Stimulated activated CD8-positive, alpha-beta memory T cell treated with anti-CD3 and anti-CD28 coated beads, Interleukin-2, amount 100 ng/mL, for 48 hours (primary cell): Measurements from ENCODE around the gene CLEC9A.

Source experiments
- DNase-seq, 2 donors: peaks; one replicate each; pipeline ENCODE4 v3.0.0-alpha.2; 2020; ENCODE audit warnings: low read depth in 2 of 2

CLEC9A gene

DNA sequence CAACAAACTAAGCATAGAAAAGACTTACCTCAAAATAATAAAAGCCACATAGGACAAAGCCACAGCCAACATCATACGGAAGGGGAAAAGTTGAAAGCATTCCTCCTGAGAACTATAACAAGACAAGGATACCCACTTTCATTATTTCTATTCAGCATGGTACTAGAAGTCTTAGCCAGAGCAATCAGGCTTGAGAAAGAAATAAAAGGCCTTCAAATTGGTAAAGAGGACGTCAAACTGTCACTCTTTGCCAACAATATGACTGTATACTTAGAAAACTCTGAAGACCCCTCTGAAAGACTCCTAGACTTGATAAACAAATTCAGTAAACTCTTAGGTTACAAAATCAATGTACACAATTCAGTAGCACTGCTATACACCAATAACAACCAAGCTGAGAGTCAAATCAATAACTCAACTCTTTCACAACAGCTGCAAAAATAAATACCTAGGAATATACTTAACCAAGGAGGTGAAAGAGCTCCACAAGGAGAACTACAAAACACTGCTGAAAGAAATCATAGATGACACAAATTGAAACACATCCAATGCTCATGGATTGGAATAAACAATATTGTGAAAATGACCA, 79.9 kb downstream of the CLEC9A start:
- DNase-seq, result no peak

DNA sequence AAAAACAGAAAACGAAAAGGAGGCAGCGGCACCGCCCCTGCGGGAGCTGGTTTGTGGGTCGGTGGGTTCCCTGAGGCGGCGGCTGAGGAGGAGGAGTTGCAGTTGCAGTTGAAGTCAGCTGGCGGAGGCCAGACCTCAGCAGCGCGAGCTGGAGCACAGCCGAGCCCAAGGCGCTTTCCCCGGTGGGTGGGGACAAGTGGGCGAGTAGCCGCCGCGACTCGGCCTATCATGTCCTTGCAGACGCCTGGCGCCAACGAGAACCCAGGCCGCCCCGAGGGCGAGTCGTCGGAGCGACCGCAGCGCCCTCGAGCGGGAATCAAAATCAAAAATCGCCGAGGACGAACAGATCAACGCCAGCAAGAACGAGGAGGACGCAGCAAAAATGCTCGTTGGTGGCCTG, 81.0 kb downstream of the CLEC9A start:
- no peak for DNase-seq

DNA sequence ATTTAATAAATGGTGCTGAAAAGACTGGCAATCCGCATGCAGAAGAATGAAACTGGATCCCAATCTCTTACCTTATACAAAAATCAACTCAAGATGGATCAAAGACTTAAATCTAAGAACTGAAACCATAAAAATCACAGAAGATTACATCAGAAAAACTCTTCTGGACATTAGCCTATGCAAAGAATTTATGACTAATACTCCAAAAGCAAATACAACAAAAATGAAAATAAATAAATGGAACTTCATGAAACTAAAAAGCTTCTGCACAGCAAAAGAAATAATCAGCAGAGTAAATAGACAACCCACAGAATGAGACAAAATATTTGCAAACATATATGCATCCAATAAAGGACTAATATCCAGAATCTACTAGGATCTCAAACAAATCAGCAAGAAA, 82.6 kb downstream of the CLEC9A start:
- no peak for DNase-seq

DNA sequence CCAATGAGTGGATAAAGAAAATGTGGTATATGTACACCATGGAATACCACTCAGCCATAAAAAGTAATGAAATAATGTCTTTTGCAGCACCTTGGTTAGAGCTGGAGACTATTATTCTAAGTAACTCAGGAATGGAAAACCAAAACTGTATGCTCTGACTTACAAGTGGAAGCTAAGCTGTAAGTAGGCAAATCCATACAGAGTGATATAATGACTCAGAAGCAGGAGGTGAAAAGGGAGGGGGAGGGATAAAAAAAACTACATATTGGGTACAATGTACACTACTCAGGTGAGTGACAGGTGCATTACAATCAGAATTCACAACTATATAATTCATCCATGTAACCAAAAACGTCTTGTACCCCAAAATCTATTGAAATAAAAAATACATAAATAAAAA, 83.4 kb downstream of the CLEC9A start:
- DNase-seq, result no peak

DNA sequence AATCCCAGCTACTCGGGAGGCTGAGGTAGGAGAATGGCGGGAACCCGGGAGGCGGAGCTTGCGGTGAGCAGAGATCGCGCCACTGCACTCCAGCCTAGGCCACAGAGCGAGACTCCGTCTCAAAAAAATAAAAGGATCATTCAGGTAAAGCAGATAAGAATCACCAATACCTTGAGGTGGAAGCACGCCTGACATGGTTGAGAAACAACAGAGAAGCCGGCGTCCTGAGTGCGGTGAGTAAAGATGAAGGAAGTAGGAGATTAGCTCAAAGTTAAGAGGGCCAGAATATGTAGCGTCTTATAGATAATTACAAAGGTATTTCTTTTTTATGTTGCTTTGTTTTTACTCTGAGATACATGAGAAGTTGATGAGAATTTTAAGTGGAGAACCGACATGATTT, 84.8 kb downstream of the CLEC9A start:
- no peak for DNase-seq
